Nephron (organoid): ENCODE data around the gene LOX.
A peak's percentile ranks its signal among the peaks of the same experiment; 100 is the strongest.

Experiments
- H3K27ac Mint-ChIP-seq, 3 experiments: 2 replicates each; pipeline ENCODE4 v1.8.0; 2020; ENCODE audit warnings: mixed read lengths in 3 of 3, mild to moderate bottlenecking in 2 of 3, moderate library complexity in 1 of 3
- H3K27me3 Mint-ChIP-seq: 2 replicates; pipeline ENCODE4 v1.8.0; 2021; ENCODE audit warnings: low read depth, mild to moderate bottlenecking, moderate library complexity, mixed read lengths
- H3K36me3 Mint-ChIP-seq: 2 replicates; pipeline ENCODE4 v1.8.0; 2020; ENCODE audit warnings: low read depth, mixed read lengths
- H3K4me1 Mint-ChIP-seq: 2 replicates; pipeline ENCODE4 v1.8.0; 2020; ENCODE audit warnings: mixed read lengths
- H3K4me3 Mint-ChIP-seq, 3 experiments: 2 replicates each; pipeline ENCODE4 v1.8.0; 2020; ENCODE audit warnings: mild to moderate bottlenecking in 3 of 3, mixed read lengths in 3 of 3, moderate library complexity in 2 of 3
- H3K9me3 Mint-ChIP-seq: 2 replicates; pipeline ENCODE4 v1.8.0; 2020; ENCODE audit warnings: mixed read lengths
- TF ChIP-seq, protein P1 (sequence below), 3 experiments: fragments of 200-600 bp; sonication (generic); IDR thresholded peaks; one replicate each; pipeline ENCODE4 v1.5.0; 2021; ENCODE audit warnings: antibody characterized with exemption in 3 of 3; ENCODE audit not compliant: unreplicated experiment in 3 of 3

The LOX gene

DNA sequence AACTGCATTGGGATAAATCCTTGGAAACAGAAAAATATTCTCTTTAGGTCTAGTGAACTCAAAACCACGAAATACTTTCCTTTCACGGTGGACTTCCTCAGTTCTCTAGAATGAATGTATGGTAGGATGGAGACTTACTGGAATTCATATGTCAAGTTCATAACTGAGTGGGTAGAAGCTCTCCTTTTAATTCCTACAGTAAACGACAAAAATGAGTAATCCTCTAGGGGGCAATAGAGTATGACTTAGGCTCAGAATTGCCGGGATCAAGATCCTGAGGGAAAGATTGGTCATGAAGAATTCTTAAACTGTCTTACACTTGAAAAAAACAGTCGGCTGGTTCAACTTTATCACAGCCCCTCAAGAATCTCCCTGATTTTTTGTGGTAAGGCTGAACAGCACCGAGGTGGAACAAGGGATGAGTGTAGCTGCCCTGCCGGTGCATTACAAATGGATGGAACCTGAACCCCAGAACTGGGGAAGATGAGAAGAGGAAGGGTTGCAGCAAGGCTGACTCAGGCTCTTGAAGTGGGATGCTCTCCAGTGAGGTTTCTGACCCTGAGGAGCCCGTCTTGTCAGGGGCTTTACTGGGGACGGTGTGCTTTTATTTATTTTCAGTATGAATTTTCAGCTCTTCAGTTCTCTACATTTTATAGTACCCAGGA, 14.0 kb upstream of the LOX start:
- H3K36me3 Mint-ChIP-seq, result no peaks in the 10 kb centered on the region
- H3K27ac Mint-ChIP-seq, result no peak overlapping the region
- H3K27me3 Mint-ChIP-seq, result peaks cover 4% of the 10 kb centered on the region
- peaks cover 10% of the 10 kb centered on the region for H3K4me1 Mint-ChIP-seq
- TF ChIP-seq, protein P1, sequence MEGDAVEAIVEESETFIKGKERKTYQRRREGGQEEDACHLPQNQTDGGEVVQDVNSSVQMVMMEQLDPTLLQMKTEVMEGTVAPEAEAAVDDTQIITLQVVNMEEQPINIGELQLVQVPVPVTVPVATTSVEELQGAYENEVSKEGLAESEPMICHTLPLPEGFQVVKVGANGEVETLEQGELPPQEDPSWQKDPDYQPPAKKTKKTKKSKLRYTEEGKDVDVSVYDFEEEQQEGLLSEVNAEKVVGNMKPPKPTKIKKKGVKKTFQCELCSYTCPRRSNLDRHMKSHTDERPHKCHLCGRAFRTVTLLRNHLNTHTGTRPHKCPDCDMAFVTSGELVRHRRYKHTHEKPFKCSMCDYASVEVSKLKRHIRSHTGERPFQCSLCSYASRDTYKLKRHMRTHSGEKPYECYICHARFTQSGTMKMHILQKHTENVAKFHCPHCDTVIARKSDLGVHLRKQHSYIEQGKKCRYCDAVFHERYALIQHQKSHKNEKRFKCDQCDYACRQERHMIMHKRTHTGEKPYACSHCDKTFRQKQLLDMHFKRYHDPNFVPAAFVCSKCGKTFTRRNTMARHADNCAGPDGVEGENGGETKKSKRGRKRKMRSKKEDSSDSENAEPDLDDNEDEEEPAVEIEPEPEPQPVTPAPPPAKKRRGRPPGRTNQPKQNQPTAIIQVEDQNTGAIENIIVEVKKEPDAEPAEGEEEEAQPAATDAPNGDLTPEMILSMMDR (IDR thresholded peaks at IDR 0.05; ENCODE audit: unreplicated experiment in 3 of 3), result peak; percentile 38 to 44 (median 39)
- H3K9me3 Mint-ChIP-seq, result no peaks in the 10 kb centered on the region
- H3K4me3 Mint-ChIP-seq, result no peak overlapping the region

DNA sequence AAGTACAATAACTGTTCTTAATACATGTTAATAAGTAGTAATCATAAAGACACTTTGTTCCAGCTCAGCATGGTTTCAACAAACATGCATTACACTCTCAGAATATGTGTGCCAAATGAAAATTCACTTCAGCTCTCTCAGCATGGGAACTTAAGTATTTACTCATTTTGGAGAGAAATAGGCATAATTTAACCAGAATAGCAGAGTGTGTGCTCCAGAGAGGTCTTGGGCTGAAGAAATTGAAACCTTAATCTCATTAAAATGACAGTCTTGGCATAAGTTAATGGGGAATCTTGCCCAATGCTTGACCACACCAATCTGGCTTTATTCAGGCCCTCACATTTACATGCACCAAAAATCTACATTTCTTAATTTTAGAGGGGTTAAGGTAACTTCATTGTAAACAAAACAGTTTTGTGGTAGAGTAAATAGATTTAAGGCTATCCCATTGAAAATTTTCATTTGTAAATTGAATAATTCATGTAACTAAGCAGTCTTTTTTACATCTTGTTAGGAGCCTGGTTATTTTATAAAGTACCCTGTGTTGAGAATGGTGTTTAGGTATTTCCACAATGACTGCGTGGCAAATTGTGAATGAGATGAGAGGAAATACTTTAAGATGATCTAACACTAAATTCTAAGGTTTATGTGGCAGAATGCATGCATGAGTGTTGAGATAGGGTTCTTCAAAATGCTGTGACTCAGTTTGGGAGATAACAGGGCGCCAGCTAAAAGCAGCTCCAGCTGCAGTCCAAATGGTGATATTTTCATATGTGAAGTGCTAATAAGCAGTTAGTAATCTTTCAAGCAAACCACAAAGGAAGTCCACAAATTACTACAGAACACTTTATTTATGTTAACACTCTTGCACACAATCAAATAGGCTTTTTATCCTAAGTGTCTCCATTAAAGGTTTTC, 11.3 kb upstream of the LOX start:
- H3K27me3 Mint-ChIP-seq, result peaks cover 4% of the 10 kb centered on the region
- H3K27ac Mint-ChIP-seq, result no peak overlapping the region
- peaks cover 4% of the 10 kb centered on the region for H3K4me1 Mint-ChIP-seq
- TF ChIP-seq, protein P1 (IDR thresholded peaks at IDR 0.05; ENCODE audit: unreplicated experiment in 3 of 3), result no peak
- no peak overlapping the region for H3K4me3 Mint-ChIP-seq
- H3K36me3 Mint-ChIP-seq, result no peaks in the 10 kb centered on the region
- H3K9me3 Mint-ChIP-seq, result no peaks in the 10 kb centered on the region

DNA sequence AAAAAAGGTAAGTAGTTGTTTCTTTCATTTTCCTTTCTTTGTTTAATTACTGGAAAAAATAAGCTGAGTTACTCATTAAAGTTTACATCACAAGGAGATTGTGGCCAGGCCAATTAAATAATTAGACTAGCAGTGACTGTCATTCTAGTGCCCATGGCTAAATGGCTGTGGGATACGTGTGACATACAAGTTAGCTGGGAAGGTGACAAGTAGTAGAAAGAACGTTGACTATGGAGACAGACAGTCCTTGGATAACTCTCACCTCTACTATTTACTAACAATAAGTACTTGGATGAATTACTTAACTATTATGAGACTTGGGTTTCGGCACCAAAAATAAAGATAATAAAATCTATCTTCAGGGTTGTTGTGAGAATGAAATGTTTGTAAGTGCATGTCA, 7.0 kb upstream of the LOX start:
- Mint-ChIP-seq H3K27me3 (no peaks in the 10 kb centered on the region), H3K9me3 (no peaks in the 10 kb centered on the region), H3K4me1 (no peaks in the 10 kb centered on the region), H3K27ac (no peak overlapping the region), H3K36me3 (no peaks in the 10 kb centered on the region), H3K4me3 (no peak overlapping the region)
- TF ChIP-seq, protein P1 (IDR thresholded peaks at IDR 0.05; ENCODE audit: unreplicated experiment in 3 of 3), result no peak

DNA sequence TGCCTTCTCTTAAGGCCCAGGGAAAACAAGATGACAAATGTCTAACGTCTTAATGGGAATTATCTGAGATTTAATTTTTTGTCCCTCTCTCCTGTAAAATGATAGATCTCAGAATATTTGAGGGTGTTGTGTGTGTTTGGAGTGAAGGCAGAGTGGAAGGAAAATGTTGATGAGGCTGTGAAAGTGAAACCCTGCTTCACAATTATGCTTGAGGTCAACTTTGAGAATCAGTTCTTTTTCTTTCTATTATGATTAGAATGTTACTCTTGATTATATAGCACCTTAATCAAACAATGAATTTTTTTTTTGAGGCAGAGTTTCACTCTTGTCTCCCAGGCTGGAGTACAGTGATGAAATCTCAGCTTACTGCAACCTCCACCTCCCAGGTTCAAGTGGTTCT, 5.5 kb upstream of the LOX start:
- Mint-ChIP-seq H3K9me3 (no peaks in the 10 kb centered on the region), H3K36me3 (no peaks in the 10 kb centered on the region), H3K4me1 (peaks cover 5% of the 10 kb centered on the region), H3K27me3 (no peaks in the 10 kb centered on the region), H3K27ac (no peak overlapping the region), H3K4me3 (no peak overlapping the region)
- TF ChIP-seq, protein P1 (IDR thresholded peaks at IDR 0.05; ENCODE audit: unreplicated experiment in 3 of 3), result no peak

DNA sequence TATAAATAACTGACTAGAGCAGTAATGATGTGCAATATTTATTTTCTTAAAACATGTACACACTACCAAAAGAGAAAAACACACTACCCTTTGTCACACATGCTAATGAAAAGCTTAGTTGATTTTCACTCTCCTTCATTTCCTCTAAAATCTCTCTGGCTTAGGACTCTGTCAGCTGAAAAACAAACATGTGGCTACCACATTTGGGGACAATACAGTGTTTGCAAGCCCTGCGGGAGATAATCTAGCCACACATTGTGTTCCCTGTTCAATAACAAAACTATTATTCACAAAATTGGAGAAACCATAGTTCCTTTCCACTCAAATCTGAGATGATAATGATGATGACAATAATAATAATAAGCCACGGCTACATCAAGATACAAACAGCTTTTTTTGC, 3.5 kb upstream of the LOX start:
- peaks cover 18% of the 10 kb centered on the region for H3K4me1 Mint-ChIP-seq
- H3K27ac Mint-ChIP-seq, result no peak overlapping the region
- no peak overlapping the region for H3K4me3 Mint-ChIP-seq
- no peaks in the 10 kb centered on the region for H3K9me3 Mint-ChIP-seq
- H3K27me3 Mint-ChIP-seq, result peaks cover 13% of the 10 kb centered on the region
- H3K36me3 Mint-ChIP-seq, result no peaks in the 10 kb centered on the region
- TF ChIP-seq, protein P1 (IDR thresholded peaks at IDR 0.05; ENCODE audit: unreplicated experiment in 3 of 3), result no peak
